ENCODE results near the gene FLACC1. TPM values are rescaled to one million over a fixed set of nuclear protein-coding genes. Genes with fewer than 3 reads are reported as not detected.

Gene FLACC1
- polyA plus RNA-seq, 1 donor (not counting 4 experiments of a cell fraction or from before 2014, with no cell fraction given), result 0.43 TPM

- dilution Hi-C loops (cut with MboI; ENCODE audit: extremely low pct_ligation_motif_present, low sequenced_read_pairs), result no loop called here
- Histone ChIP-seq H3K36me3 (ENCODE audit: control insufficient read depth in 2 of 2, extremely low read depth in 1 of 2, insufficient read depth in 2 of 2, low read length in 2 of 2) (no peaks in the 10 kb centered on the region), H3K4me2 (ENCODE audit: control insufficient read depth, extremely low read depth, insufficient read depth, low read depth, low read length) (no peak overlapping the region), H3K27ac (ENCODE audit: control insufficient read depth, insufficient read depth, low read length) (no peak overlapping the region), H3K9ac (ENCODE audit: control insufficient read depth, extremely low read depth, insufficient read depth, low read length) (no peak overlapping the region), H3K79me2 (ENCODE audit: control insufficient read depth, insufficient read depth, low read length) (no peaks in the 10 kb centered on the region), H3K9me3 (ENCODE audit: control insufficient read depth, low read depth, low read length) (no peaks in the 10 kb centered on the region), H3K4me3 (ENCODE audit: control insufficient read depth in 2 of 3, extremely low read depth in 1 of 3, insufficient read depth in 2 of 3, low read depth in 1 of 3, low read length in 3 of 3) (no peak overlapping the region), H4K20me1 (ENCODE audit: control insufficient read depth, extremely low read depth, insufficient read depth, low read length) (no peaks in the 10 kb centered on the region), H3K4me1 (ENCODE audit: control insufficient read depth, extremely low read depth, insufficient read depth, low read length) (no peaks in the 10 kb centered on the region), H3K9me1 (ENCODE audit: control insufficient read depth, extremely low read depth, insufficient read depth, low read length) (no peaks in the 10 kb centered on the region), H3K27me3 (ENCODE audit: control insufficient read depth, extremely low read depth, insufficient read depth, low read length) (no peaks in the 10 kb centered on the region), H2AFZ (ENCODE audit: control insufficient read depth, low read length) (no peak overlapping the region)
- no peak for DNase-seq (ENCODE audit: low read depth, low spot score)
- no peak for TF ChIP-seq EZH2 (IDR thresholded peaks at IDR 0.05; ENCODE audit: low read length)
- TF ChIP-seq CTCF (optimal IDR thresholded peaks at IDR 0.05 in 1 of 3, IDR thresholded peaks at IDR 0.05 in 1 of 3, conservative IDR thresholded peaks at IDR 0.05 in 1 of 3; ENCODE audit: extremely low read depth in 1 of 3, insufficient read depth in 2 of 3, low read length in 3 of 3), result no peak
- no peak for FAIRE-seq
These were observed 27.7 kb downstream of the FLACC1 start for GRCh38 chr2:201329409-201329808.

GRCh38 chr2:201327678-201328077, 29.5 kb downstream of the FLACC1 start:
- H2AFZ ChIP-seq (ENCODE audit: control insufficient read depth, low read length), result no peak overlapping the region
- no peak for DNase-seq (ENCODE audit: low read depth, low spot score)
- no peaks in the 10 kb centered on the region for H4K20me1 ChIP-seq (ENCODE audit: control insufficient read depth, extremely low read depth, insufficient read depth, low read length)
- no peaks in the 10 kb centered on the region for H3K79me2 ChIP-seq (ENCODE audit: control insufficient read depth, insufficient read depth, low read length)
- no peak overlapping the region for H3K27ac ChIP-seq (ENCODE audit: control insufficient read depth, insufficient read depth, low read length)
- no peak for TF ChIP-seq CTCF (optimal IDR thresholded peaks at IDR 0.05 in 1 of 3, IDR thresholded peaks at IDR 0.05 in 1 of 3, conservative IDR thresholded peaks at IDR 0.05 in 1 of 3; ENCODE audit: extremely low read depth in 1 of 3, insufficient read depth in 2 of 3, low read length in 3 of 3)
- TF ChIP-seq EZH2 (IDR thresholded peaks at IDR 0.05; ENCODE audit: low read length), result no peak
- no peaks in the 10 kb centered on the region for H3K4me1 ChIP-seq (ENCODE audit: control insufficient read depth, extremely low read depth, insufficient read depth, low read length)
- FAIRE-seq, result no peak
- no peaks in the 10 kb centered on the region for H3K27me3 ChIP-seq (ENCODE audit: control insufficient read depth, extremely low read depth, insufficient read depth, low read length)
- H3K4me3 ChIP-seq (ENCODE audit: control insufficient read depth in 2 of 3, extremely low read depth in 1 of 3, insufficient read depth in 2 of 3, low read depth in 1 of 3, low read length in 3 of 3), result no peak overlapping the region
- dilution Hi-C loops (cut with MboI; ENCODE audit: extremely low pct_ligation_motif_present, low sequenced_read_pairs), result no loop called here
- no peaks in the 10 kb centered on the region for H3K36me3 ChIP-seq (ENCODE audit: control insufficient read depth in 2 of 2, extremely low read depth in 1 of 2, insufficient read depth in 2 of 2, low read length in 2 of 2)
- H3K9me3 ChIP-seq (ENCODE audit: control insufficient read depth, low read depth, low read length), result no peaks in the 10 kb centered on the region
- no peaks in the 10 kb centered on the region for H3K9me1 ChIP-seq (ENCODE audit: control insufficient read depth, extremely low read depth, insufficient read depth, low read length)
- H3K9ac ChIP-seq (ENCODE audit: control insufficient read depth, extremely low read depth, insufficient read depth, low read length), result no peak overlapping the region
- H3K4me2 ChIP-seq (ENCODE audit: control insufficient read depth, extremely low read depth, insufficient read depth, low read depth, low read length), result no peak overlapping the region

Measured in keratinocyte (primary cell).